ENCODE measurements around the gene CBL. TPM values are rescaled to one million over a fixed set of nuclear protein-coding genes. Genes with fewer than 3 reads are reported as not detected.
A peak's percentile ranks its signal among the peaks of the same experiment; 100 is the strongest.

Gene CBL
- total RNA-seq, 1 donor from 2014 or later, result 27.8 TPM

- Mint-ChIP-seq H3K27ac (peak overlapping the region; percentile 93), H3K9me3 (no peaks in the 10 kb centered on the region), H3K36me3 (ENCODE audit: low read depth) (peaks cover 15% of the 10 kb centered on the region), H3K4me3 (peak overlapping the region; percentile 99), H3K4me1 (peaks cover 32% of the 10 kb centered on the region), H3K27me3 (peaks cover 11% of the 10 kb centered on the region)
- CTCF ChIA-PET, result interaction anchor here (1.0 to 2.2 kb wide), 2 partner anchors 12 to 21 kb away, joined by 3 to 12 read pairs; no protein-coding TSS in a partner anchor
- POLR2A ChIA-PET, result interaction anchor here (0.5 to 1.4 kb wide), 3 partner anchors 14 to 763 kb away, joined by 4 to 10 read pairs (median 9); partner anchors contain the start of gene ARCN1
- intact Hi-C loops (cut with micrococcal nuclease), result no loop called here
- no peak for TF ChIP-seq CTCF (IDR thresholded peaks at IDR 0.05)
- no peak for ATAC-seq (ENCODE audit: low read depth)
- no peak for DNase-seq
Measured at GRCh38 chr11:119335091-119335654, 129.0 kb downstream of the CBL start.

GRCh38 chr11:119335655-119336543 is 129.8 kb downstream of the CBL start:
- Mint-ChIP-seq H3K4me1 (peaks cover 35% of the 10 kb centered on the region), H3K36me3 (ENCODE audit: low read depth) (peaks cover 15% of the 10 kb centered on the region), H3K27me3 (peaks cover 10% of the 10 kb centered on the region), H3K27ac (no peak overlapping the region), H3K9me3 (no peaks in the 10 kb centered on the region), H3K4me3 (peak overlapping the region; percentile 99)
- intact Hi-C loops (cut with micrococcal nuclease), result no loop called here
- ChIA-PET POLR2A (no interaction called here), CTCF (interaction anchor here (1.0 to 2.2 kb wide), 2 partner anchors 13 to 20 kb away, joined by 3 to 12 read pairs; no protein-coding TSS in a partner anchor)
- ATAC-seq (ENCODE audit: low read depth) (no peak), DNase-seq (no peak)
- TF ChIP-seq CTCF (IDR thresholded peaks at IDR 0.05), result no peak

GRCh38 chr11:119336744-119337469 is 130.8 kb downstream of the CBL start:
- Mint-ChIP-seq H3K27ac (no peak overlapping the region), H3K27me3 (peaks cover 17% of the 10 kb centered on the region), H3K36me3 (ENCODE audit: low read depth) (peaks cover 15% of the 10 kb centered on the region), H3K9me3 (no peaks in the 10 kb centered on the region), H3K4me3 (peak overlapping the region; percentile 66), H3K4me1 (peaks cover 41% of the 10 kb centered on the region)
- ATAC-seq (ENCODE audit: low read depth) (no peak), DNase-seq (no peak)
- TF ChIP-seq CTCF (IDR thresholded peaks at IDR 0.05), result no peak
- ChIA-PET POLR2A (no interaction called here), CTCF (interaction anchor here (3.3 kb wide), 1 partner anchor 15 kb away, joined by 38 read pairs; no protein-coding TSS in a partner anchor)
- intact Hi-C loops (cut with micrococcal nuclease), result no loop called here

- intact Hi-C loops (cut with micrococcal nuclease), result loop anchor here (1.0 kb wide), 1 partner anchor 44 kb away; the partner anchor contains the start of gene USP2
- ChIA-PET POLR2A (interaction anchor here (0.6 to 1.4 kb wide), 5 partner anchors 13 to 270 kb away, joined by 3 to 7 read pairs (median 3); partner anchors contain the start of genes DPAGT1, MCAM and VPS11), CTCF (interaction anchor here (0.6 to 3.3 kb wide), 10 partner anchors 10 to 1123 kb away, joined by 3 to 38 read pairs (median 4); partner anchors contain the start of gene HMBS)
- H3K4me3 Mint-ChIP-seq, result no peak overlapping the region
- H3K9me3 Mint-ChIP-seq, result no peaks in the 10 kb centered on the region
- peaks cover 40% of the 10 kb centered on the region for H3K4me1 Mint-ChIP-seq
- TF ChIP-seq CTCF (IDR thresholded peaks at IDR 0.05), result no peak
- H3K36me3 Mint-ChIP-seq (ENCODE audit: low read depth), result peaks cover 15% of the 10 kb centered on the region
- H3K27ac Mint-ChIP-seq, result no peak overlapping the region
- ATAC-seq (ENCODE audit: low read depth), result no peak
- DNase-seq, result no peak
- H3K27me3 Mint-ChIP-seq, result peaks cover 21% of the 10 kb centered on the region
Measured at GRCh38 chr11:119337581-119338317, 131.6 kb downstream of the CBL start.
